Endothelial cell (in vitro differentiated cells): ENCODE data around the gene PRELID2. TPM values are rescaled to one million over a fixed set of nuclear protein-coding genes. Genes with fewer than 3 reads are reported as not detected.

Experiments
- DNase-seq: peaks from one replicate; pipeline ENCODE4 v3.0.0; 2021; ENCODE audit warnings: low spot score
- H3K27ac Mint-ChIP-seq: one replicate; pipeline ENCODE4 v1.8.0; 2021; ENCODE audit warnings: mixed read lengths, inconsistent platforms; ENCODE audit not compliant: unreplicated experiment
- H3K27me3 Mint-ChIP-seq: one replicate; pipeline ENCODE4 v1.8.0; 2021; ENCODE audit warnings: mild to moderate bottlenecking, moderate library complexity, mixed read lengths, inconsistent platforms; ENCODE audit not compliant: unreplicated experiment
- H3K36me3 Mint-ChIP-seq: one replicate; pipeline ENCODE4 v1.8.0; 2021; ENCODE audit warnings: mild to moderate bottlenecking, low read depth, mixed read lengths, inconsistent platforms; ENCODE audit not compliant: unreplicated experiment
- H3K4me1 Mint-ChIP-seq: one replicate; pipeline ENCODE4 v1.8.0; 2021; ENCODE audit warnings: mild to moderate bottlenecking, mixed read lengths, inconsistent platforms; ENCODE audit not compliant: unreplicated experiment
- H3K4me3 Mint-ChIP-seq: one replicate; pipeline ENCODE4 v1.8.0; 2021; ENCODE audit warnings: mild to moderate bottlenecking, mixed read lengths, inconsistent platforms; ENCODE audit not compliant: unreplicated experiment
- H3K9me3 Mint-ChIP-seq: one replicate; pipeline ENCODE4 v1.8.0; 2021; ENCODE audit warnings: mixed read lengths, inconsistent platforms; ENCODE audit not compliant: unreplicated experiment
- total RNA-seq: library from RNA; stranded (reverse); fragmentation: NEBNext Ultra II Directional; extraction: Animal tissue kit (Norgen Biotek cat#: 25700); gene quantifications from one replicate; pipeline ENCODE4 v1.2.1, GENCODE V29; 2021; ENCODE audit not compliant: unreplicated experiment
- TF ChIP-seq, protein P1 (sequence below): fragments of 200-600 bp; sonication (generic); IDR thresholded peaks from one replicate; pipeline ENCODE4 v1.5.0; 2021; ENCODE audit warnings: antibody characterized with exemption; ENCODE audit not compliant: unreplicated experiment

The PRELID2 gene
- total RNA-seq, 1 donor from 2014 or later: 4.3 TPM

DNA sequence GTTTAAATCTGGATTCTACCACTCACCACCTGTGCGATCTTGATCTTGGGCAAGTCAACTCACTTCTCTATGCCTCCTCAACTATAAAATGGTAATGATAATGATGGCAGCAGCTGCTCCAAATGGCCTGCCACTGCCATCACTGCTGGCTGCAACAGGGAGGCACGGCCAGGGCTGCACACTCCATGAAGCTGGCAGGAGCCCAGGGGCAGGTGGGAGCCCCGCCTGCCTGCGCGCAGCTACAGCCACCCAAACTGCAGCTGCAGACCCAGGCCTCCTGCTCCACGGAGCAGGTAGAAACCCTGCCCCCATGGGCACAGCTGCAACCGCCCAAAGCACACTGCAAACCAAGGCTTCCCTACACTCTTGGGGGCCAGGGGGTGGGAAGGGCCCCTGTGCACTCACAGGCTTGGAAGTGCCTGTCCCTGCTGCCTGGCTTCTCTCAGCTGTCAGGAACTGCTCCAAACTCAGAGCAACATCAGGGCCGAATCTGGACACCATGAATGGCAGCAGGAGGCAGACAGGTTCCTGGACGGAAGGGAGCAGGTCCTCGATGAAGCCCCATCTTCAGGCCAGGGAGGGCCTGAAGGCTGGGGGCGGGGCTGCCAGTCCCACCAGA lies 57.6 kb downstream of the PRELID2 start:
- TF ChIP-seq, protein P1, sequence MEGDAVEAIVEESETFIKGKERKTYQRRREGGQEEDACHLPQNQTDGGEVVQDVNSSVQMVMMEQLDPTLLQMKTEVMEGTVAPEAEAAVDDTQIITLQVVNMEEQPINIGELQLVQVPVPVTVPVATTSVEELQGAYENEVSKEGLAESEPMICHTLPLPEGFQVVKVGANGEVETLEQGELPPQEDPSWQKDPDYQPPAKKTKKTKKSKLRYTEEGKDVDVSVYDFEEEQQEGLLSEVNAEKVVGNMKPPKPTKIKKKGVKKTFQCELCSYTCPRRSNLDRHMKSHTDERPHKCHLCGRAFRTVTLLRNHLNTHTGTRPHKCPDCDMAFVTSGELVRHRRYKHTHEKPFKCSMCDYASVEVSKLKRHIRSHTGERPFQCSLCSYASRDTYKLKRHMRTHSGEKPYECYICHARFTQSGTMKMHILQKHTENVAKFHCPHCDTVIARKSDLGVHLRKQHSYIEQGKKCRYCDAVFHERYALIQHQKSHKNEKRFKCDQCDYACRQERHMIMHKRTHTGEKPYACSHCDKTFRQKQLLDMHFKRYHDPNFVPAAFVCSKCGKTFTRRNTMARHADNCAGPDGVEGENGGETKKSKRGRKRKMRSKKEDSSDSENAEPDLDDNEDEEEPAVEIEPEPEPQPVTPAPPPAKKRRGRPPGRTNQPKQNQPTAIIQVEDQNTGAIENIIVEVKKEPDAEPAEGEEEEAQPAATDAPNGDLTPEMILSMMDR: no peak
- no peak overlapping the region for H3K4me3 Mint-ChIP-seq
- no peaks in the 10 kb centered on the region for H3K9me3 Mint-ChIP-seq
- H3K4me1 Mint-ChIP-seq: peaks cover 9% of the 10 kb centered on the region
- DNase-seq: no peak
- H3K27me3 Mint-ChIP-seq: peaks cover 6% of the 10 kb centered on the region
- H3K27ac Mint-ChIP-seq: no peak overlapping the region
- H3K36me3 Mint-ChIP-seq: peaks cover 4% of the 10 kb centered on the region

DNA sequence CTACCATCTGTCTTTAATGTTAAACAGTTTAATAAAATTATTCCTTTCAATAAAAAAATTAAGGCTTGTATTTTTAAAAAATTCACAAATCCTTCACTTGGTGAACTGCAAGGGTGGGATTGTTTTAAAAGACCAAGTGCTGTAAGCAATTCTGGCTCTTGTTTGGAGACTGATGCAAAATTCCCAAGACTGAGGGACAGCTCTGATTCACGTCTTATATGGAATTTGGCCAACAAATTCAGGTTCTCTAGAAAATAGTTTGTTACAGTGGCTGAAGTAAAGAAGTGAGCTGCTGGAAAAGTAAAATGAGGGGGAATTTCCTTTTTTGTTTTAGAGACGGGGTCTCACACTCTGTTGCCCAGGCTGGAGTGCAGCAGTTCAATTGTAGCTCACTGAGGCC lies 58.3 kb downstream of the PRELID2 start:
- peaks cover 6% of the 10 kb centered on the region for H3K27me3 Mint-ChIP-seq

DNA sequence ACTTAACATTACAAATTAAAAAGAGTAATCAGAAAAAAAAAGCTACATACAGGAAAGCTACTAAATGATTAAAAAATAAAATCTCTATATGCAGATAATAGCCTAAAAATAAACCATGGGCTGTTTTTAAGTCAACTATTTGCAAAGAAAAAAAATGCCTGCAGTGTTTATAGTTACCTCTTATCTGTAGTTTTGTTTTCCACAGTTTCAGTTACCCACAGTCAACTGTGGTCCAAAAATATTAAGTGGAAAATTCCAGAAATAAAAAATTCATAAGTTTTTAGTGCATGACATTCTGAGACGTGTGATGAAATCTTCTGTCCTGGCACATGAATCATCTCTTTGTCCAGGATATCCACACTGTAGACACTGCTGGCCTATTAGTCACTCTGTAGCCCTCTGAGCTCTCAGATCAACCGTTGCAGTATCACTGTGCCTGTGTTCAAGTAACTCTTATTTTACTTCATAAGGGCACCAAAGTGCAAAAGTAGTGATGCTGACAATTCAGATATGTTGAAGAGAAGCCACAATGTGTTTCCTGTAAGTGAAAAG lies 59.2 kb downstream of the PRELID2 start:
- TF ChIP-seq, protein P1: no peak
- DNase-seq: no peak
- H3K9me3 Mint-ChIP-seq: no peaks in the 10 kb centered on the region
- peaks cover 4% of the 10 kb centered on the region for H3K4me1 Mint-ChIP-seq
- H3K27me3 Mint-ChIP-seq: peaks cover 6% of the 10 kb centered on the region
- H3K36me3 Mint-ChIP-seq: peaks cover 4% of the 10 kb centered on the region
- H3K27ac Mint-ChIP-seq: no peak overlapping the region
- no peak overlapping the region for H3K4me3 Mint-ChIP-seq

More for the DNA sequence above, 58.3 kb downstream of the PRELID2 start:
- no peak for DNase-seq
- TF ChIP-seq, protein P1: no peak
- Mint-ChIP-seq H3K4me1 (peaks cover 6% of the 10 kb centered on the region), H3K36me3 (peaks cover 4% of the 10 kb centered on the region), H3K27ac (no peak overlapping the region), H3K4me3 (no peak overlapping the region), H3K9me3 (no peaks in the 10 kb centered on the region)

DNA sequence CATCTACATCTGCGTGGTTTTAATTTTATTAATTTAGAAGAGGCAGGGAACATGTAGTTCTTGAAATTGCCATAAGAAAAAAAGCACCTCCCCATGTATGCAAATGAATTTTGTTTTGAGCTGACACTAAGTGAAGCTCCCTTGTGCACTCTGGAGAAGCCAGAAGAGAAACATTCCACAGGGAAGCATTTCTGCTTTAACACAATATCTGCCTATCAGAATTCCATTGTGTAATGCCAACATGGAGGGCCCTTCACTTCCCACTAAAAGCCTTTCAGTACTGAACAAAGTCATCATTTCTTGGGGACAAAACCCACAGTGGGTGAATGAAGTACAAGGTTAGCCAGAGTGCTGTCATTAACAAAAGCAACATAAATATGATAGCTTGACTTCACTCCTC lies 59.7 kb downstream of the PRELID2 start:
- Mint-ChIP-seq H3K27me3 (peaks cover 6% of the 10 kb centered on the region), H3K9me3 (no peaks in the 10 kb centered on the region), H3K4me1 (no peaks in the 10 kb centered on the region), H3K27ac (no peak overlapping the region), H3K4me3 (no peak overlapping the region), H3K36me3 (peaks cover 4% of the 10 kb centered on the region)
- TF ChIP-seq, protein P1: no peak
- no peak for DNase-seq

DNA sequence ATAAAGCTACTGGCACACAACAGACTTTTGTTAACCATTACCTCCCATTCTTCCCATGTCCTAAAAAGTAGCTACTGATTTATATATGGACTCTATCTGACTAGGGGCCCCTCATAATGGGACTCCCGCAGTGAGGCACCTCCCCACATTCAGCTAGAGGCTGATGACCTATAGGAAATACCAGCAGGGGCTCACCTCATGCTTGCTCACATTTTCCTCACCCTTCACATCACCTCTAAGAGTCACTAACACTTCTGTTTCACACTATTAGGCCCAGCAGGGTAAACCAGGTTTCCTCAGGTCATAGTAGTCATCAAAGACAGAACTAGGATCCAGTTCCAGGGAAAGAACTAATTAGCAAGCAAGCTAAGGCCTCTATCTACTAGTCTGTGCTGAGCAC lies 60.7 kb downstream of the PRELID2 start:
- H3K36me3 Mint-ChIP-seq: peaks cover 4% of the 10 kb centered on the region
- H3K27ac Mint-ChIP-seq: no peak overlapping the region
- H3K4me1 Mint-ChIP-seq: no peaks in the 10 kb centered on the region
- H3K9me3 Mint-ChIP-seq: no peaks in the 10 kb centered on the region
- DNase-seq: no peak
- peaks cover 6% of the 10 kb centered on the region for H3K27me3 Mint-ChIP-seq
- TF ChIP-seq, protein P1: no peak
- H3K4me3 Mint-ChIP-seq: no peak overlapping the region
